Measurements from ENCODE around the gene RAB10.
A peak's percentile ranks its signal among the peaks of the same experiment; 100 is the strongest.

Gene RAB10

DNA sequence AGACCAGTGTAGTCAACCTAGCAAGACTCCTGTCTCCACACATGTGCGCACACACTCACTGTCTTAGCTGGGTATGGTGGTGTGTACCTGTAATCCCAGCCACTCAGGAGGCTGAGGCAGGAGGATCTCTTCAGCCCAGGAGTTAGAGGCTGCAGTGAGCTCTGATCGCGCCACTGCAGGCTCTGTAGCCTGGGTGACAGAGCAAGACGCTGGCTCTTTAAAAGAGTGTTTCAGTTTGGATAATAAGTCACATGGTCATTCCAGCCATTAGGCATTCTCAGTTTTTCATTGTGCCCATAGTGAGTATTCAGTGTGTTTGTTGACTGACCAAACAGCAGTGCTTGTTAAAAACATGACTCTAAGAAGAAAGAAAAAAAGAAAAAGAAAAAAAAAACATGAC is 31.0 kb downstream of the RAB10 start:
- DNase-seq (ENCODE audit: low read depth): no peak

DNA sequence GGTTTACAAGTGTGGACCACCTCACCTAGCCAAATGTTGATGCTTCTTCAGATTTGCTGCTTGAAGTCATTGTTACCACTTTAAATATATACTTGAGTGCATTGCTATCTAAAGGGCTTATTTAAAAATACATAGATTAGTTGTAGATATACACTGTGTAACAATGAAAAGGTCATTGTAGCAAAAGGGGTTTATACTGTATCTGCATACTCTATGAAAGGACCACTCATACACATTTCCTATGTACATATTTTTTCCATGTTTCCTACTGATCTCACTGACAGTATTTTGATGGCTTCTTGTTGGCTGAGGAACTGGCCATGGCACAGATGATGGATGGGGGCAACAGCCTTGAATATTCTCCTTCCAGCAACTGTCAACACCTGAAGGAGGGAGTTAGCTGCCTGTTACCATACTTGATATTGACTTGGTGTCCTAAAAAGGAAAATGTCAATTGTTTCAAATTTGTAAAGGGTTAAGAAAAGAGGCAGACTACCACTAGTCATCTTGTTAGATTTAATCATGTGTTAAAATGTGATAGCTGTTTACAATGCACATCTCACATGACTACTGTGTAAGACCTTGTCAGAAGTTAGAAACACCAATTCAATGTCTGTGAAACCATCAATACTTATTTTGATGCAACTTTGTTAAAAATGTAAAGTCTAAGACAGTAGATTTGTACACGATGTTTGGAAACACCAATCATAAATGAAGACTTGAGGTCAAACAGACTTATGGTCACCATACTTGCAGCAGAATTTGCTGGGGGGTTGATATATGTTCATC is 33.5 kb downstream of the RAB10 start:
- DNase-seq (ENCODE audit: low read depth): no peak
- TF ChIP-seq, protein P1, sequence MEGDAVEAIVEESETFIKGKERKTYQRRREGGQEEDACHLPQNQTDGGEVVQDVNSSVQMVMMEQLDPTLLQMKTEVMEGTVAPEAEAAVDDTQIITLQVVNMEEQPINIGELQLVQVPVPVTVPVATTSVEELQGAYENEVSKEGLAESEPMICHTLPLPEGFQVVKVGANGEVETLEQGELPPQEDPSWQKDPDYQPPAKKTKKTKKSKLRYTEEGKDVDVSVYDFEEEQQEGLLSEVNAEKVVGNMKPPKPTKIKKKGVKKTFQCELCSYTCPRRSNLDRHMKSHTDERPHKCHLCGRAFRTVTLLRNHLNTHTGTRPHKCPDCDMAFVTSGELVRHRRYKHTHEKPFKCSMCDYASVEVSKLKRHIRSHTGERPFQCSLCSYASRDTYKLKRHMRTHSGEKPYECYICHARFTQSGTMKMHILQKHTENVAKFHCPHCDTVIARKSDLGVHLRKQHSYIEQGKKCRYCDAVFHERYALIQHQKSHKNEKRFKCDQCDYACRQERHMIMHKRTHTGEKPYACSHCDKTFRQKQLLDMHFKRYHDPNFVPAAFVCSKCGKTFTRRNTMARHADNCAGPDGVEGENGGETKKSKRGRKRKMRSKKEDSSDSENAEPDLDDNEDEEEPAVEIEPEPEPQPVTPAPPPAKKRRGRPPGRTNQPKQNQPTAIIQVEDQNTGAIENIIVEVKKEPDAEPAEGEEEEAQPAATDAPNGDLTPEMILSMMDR (IDR thresholded peaks at IDR 0.05; ENCODE audit: insufficient read depth, low read depth, low read length, missing control alignments): no peak
- H3K4me3 ChIP-seq (ENCODE audit: low read depth, low read length): no peak overlapping the region

More for the DNA sequence above, 31.0 kb downstream of the RAB10 start:
- no peak overlapping the region for H3K4me3 ChIP-seq (ENCODE audit: low read depth, low read length)
- TF ChIP-seq, protein P1 (IDR thresholded peaks at IDR 0.05; ENCODE audit: insufficient read depth, low read depth, low read length, missing control alignments): no peak

DNA sequence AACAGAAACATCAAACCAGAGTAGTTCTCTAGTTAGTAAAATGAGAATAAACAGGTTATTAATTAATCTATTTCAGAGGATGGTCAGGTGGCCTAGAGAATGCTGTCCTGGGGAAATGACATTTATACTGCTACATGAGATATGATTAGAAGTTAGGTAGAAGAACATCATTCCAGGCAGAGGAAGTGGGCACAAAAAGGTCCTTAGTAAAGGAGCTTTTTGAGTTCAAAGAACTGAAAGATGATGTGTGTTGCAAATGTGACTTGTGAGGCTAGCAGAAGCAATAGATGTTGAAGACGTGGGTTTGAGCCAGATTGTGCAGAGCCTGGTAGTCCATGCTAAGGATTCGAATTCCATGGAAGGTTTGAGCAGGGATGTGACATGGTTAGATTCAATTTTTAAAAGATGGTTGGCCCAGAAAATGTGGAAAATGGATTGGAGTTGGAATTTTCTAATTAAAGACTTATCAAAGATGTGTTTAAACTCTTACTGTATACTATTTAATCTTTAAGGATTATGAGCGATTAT is 34.2 kb downstream of the RAB10 start:
- DNase-seq (ENCODE audit: low read depth): peak; percentile 30
- TF ChIP-seq, protein P1 (IDR thresholded peaks at IDR 0.05; ENCODE audit: insufficient read depth, low read depth, low read length, missing control alignments): no peak
- H3K4me3 ChIP-seq (ENCODE audit: low read depth, low read length): peak overlapping the region; percentile 24; the same call in 1 of the 2 replicates

DNA sequence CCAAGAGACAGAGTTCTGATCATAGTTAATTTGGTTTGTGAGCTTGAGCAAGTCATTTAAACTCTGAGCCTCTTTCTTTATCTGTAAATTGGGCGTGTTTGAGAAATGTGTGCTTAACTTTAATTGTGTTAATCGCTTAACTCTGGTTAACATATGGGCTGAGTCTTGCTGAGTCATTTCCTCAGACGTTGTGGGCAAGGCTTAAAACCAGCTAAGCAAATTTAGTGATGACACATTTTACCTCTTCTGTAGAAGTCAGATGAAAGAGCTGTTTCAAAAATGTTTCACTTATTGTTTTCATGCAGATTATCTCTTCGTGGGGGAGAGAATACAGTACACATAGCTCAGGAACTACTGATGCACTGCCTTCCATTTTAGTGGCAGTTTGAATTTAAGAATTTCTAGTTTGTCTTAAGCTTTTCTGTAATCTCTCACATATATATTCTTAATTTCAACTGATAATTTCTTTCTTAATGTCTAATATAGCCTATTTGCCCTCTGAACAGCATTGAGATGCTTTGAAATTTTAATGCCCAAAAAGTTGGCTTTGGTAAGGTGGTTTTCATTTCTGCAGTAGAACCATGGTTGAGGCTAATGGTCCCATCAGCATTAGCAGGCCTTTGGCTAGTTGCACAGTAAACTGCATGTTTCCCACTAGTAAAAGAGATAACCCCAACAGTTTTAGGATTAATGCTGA is 34.9 kb downstream of the RAB10 start:
- DNase-seq (ENCODE audit: low read depth): peak; percentile 83
- H3K4me3 ChIP-seq (ENCODE audit: low read depth, low read length): peak overlapping the region; percentile 24; the same call in 1 of the 2 replicates
- TF ChIP-seq, protein P1 (IDR thresholded peaks at IDR 0.05; ENCODE audit: insufficient read depth, low read depth, low read length, missing control alignments): no peak

DNA sequence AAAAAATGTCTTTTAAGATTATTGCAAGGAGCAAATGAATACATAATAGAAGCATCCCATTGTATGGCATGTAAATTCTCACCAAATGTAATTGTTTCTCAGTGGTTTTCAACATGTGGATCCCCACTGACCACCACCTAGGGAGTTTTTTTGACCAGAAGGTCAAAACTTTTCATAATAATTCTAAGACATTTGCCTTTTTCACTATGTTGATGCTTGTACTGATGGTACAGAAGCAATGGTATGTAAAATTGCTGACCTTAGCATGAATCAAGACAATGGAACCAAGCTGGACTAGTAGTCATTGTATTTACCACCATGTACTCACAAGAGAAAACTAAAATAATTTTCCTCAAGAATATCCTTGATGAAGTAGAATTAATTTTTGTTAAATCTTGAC is 36.8 kb downstream of the RAB10 start:
- no peak for DNase-seq (ENCODE audit: low read depth)

DNA sequence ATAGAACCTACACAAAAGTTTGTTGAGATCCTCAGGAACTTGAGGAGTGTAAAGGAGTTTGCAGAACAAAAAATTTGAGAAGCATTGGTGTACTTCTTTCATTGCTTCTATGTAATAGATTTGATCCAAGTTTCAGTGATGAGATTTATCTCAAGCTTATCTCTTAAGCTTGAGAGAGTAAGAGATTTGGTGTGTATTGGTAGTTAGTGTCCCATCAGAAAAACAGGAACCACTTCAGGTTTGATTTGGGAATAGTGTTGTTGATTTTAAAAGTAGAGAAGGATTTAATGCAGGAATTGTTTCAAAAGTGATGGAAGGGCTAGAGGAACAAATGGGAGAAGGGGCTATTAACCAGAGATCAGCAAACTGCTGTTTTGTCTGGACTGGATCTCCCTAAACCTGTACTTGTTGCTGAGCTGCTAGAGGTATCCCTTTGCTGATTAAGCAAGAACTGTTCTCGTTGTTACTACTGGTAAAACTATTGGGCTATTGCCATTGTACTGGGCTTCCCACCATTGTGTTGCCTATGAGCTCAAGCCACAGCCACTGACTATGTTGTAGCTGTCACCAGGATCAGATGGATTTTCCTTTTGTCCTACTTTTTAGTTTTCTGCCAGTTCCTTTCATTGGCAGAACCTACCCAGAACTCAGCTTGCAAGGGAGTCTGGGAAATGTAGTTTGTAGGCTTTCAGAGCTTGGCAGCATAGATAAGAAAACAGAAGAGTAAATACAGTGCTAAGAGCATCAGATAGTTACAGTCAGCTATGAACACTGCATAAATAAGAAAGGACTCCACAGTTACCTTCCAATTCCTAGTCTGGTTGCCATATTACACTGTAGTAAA is 39.3 kb downstream of the RAB10 start:
- no peak overlapping the region for H3K4me3 ChIP-seq (ENCODE audit: low read depth, low read length)
- TF ChIP-seq, protein P1 (IDR thresholded peaks at IDR 0.05; ENCODE audit: insufficient read depth, low read depth, low read length, missing control alignments): no peak
- DNase-seq (ENCODE audit: low read depth): no peak

More for the DNA sequence above, 36.8 kb downstream of the RAB10 start:
- TF ChIP-seq, protein P1 (IDR thresholded peaks at IDR 0.05; ENCODE audit: insufficient read depth, low read depth, low read length, missing control alignments): no peak
- H3K4me3 ChIP-seq (ENCODE audit: low read depth, low read length): no peak overlapping the region
